NCI-H460 (cell line): ENCODE measurements around the gene PYGB. TPM values are rescaled to one million over a fixed set of nuclear protein-coding genes. Genes with fewer than 3 reads are reported as not detected.
"Not testable (repeated sequence)": the region's sequence is repeated elsewhere in the genome, so short reads cannot be mapped to it uniquely, and the experiment has no call there.

Experiments
- DNase-seq: peaks from one replicate; pipeline ENCODE4 v3.0.0-alpha.2; 2016; ENCODE audit warnings: low read depth; ENCODE audit errors: extremely low read depth
- total RNA-seq: library from RNA; depleted of rRNA; stranded (reverse); fragments of >200 nt; shearing (Covaris generic); gene quantifications from 2 replicates; pipeline ENCODE4 v1.2.3, GENCODE V29; 2014

Gene PYGB
- total RNA-seq, 1 experiment from 2014 or later = 453 TPM

DNA sequence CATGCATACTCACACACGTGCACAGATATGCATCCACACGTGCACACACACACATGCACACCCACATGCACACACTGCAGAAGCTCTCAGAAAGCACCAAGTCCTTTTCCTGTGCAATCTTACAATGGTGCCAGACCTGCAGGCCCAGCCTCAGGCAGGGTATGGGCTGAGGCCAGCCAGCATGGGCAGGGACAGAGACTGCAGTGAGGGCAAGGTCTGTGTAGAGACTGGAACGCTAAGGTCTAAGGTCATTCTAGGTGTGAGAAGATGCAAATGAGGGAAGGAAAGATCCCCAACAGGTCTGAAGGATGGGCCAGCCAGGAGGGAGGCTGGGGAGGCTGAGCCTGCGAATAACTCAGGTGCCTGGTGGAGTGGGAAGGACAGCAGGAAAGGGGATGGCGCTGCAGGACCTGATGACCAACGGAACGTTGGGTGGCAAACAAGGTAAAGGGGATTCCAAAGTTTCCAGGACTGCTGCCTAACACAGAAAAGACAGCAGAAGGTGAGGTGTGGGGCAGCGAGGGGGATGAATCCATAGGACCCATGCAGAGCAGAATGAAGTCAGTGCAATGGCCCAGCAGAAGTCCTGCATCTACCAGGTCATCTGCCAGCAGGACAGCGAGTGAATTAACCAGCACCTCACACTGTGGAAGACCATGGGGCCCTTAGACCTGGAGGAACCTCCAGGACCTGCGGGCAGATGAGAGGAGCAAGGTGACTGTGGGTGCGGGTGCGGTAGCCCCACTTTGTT is 75.8 kb downstream of the PYGB start:
- no peak for DNase-seq

- no peak for DNase-seq
Measured at GRCh38 chr20:25324412-25324811, 76.5 kb downstream of the PYGB start.

DNA sequence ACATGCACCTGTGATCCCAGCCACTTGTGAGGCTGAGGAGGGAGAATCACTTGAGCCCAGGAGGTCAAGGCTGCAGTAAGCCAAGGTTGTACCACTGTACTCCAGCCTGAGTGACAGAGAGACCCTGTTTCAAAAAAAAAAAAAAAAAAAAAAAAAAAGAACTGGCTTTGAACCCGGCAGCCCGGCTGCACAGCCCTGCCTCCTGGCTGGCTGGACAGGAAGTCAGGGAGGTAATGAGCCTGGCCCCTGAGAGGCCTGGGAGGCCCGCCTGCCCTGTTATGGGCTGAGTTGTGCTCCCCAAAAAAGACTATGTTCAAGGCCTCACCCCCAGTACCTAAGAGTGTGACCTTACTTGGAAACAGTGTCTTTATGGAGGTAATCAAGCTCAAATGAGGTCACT is 77.2 kb downstream of the PYGB start:
- DNase-seq = no peak

DNA sequence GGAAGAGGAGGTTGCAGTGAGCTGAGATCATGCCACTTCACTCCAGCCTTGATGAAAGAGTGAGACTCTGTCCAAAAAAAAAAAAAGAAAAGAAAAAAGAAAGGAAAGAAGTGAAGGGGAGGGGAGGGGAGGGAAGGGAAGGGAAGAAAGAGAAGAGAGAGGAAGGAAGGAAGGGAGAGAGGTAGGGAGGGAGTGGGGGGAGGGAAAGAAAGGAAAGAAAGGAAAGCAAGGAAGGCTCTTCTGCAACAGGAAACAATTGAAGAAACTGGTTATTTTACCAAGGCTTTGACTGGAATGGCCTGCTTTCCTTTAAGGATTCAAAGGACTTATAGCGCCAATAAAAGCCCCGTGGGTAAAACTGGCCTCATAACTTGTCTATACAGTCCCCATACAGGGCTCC is 78.1 kb downstream of the PYGB start:
- no peak for DNase-seq

- no peak for DNase-seq
Measured at GRCh38 chr20:25327521-25328235, 79.8 kb downstream of the PYGB start.

- DNase-seq = no peak
Measured at GRCh38 chr20:25328954-25329498, 81.1 kb downstream of the PYGB start.

- not testable (repeated sequence) for DNase-seq
Measured at GRCh38 chr20:25334972-25335371, 87.1 kb downstream of the PYGB start.

- peak; percentile 3 for DNase-seq
Measured at GRCh38 chr20:25336561-25337422, 88.9 kb downstream of the PYGB start.

- no peak for DNase-seq
Measured at GRCh38 chr20:25338112-25339023, 90.5 kb downstream of the PYGB start.

DNA sequence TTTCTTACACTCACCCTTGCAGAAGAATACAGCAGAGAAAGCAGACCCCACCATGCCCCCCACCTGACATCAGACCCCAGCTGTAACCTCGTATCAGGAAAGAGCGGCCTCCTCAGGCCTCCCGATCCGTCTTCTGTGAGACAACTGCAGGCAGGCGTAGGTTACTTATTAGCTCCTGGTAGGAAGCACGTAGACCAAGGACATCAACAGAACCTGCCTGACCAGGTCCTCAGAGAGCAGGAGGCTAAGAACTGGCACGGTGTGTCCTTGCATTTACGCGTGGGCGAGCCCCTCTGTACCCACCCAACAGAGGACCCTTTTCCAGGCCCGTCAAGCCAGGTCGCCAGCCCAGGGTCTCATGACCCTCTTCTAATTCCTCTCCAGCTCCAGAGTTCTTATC is 91.7 kb downstream of the PYGB start:
- DNase-seq = no peak

DNA sequence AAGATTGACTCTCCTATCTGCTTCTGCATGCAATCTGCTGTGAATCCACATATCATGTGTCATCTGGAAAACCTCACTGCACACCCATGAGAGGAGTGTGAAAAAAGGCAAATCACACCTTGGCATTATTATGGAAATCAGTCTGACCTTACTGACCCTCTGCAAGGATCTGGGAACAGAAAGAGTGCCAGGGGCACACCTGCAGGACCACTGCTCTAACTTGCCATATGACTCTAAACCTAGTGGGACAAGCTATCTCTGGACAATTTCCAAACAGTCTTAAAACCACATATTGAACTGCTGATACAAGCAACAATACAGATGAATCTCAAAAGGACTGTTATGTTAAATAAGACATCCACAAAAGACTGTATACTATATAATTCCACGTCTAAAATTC is 92.5 kb downstream of the PYGB start:
- DNase-seq = no peak

GRCh38 chr20:25341716-25342680 is 94.1 kb downstream of the PYGB start:
- no peak for DNase-seq

DNA sequence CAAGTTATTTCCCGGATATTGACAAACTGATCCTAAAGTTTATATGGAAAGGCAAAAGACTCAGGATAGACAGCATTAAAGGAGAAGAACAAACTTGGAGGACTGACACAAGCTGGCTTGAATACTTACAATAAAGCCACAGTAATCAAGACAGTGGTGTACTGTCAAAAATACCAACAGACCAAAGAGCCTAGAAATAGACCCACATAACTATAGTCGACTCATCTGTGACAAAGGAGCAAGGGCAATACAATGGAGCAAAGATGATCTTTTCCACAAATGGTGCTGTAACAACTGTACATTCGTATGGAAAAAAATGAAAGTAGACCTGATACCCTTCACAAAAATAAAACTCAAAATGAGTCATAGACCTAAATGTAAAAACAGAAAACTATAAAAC is 96.7 kb downstream of the PYGB start:
- no peak for DNase-seq

GRCh38 chr20:25345721-25346120 is 97.8 kb downstream of the PYGB start:
- no peak for DNase-seq

DNA sequence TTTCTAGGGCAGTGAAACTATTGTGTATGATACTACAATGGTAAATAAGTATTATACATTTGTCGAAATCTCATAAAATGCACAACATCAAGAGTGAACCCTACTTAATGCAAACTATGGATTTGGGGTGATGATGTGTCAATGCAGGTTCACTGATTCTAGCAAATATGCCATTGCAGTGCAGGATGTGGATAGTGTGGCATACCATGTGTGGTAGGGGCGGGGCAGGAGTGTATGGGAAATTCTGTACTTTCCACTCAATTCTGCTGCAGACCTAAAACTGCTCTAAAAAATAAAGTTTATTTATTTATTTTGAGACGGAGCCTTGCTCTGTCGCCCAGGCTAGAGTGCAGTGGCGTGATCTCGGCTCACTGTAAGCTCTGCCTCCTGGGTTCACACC is 98.5 kb downstream of the PYGB start:
- DNase-seq = no peak
